Measurements from ENCODE around the gene KCNK6. TPM values are rescaled to one million over a fixed set of nuclear protein-coding genes. Genes with fewer than 3 reads are reported as not detected.

The KCNK6 gene
- total RNA-seq, 1 donor from 2014 or later, result 0.43 TPM

GRCh38 chr19:38309615-38310278 is 9.9 kb upstream of the KCNK6 start:
- Mint-ChIP-seq H3K4me3 (ENCODE audit: low read depth) (no peak overlapping the region), H3K27ac (no peak overlapping the region), H3K36me3 (ENCODE audit: insufficient read depth) (no peaks in the 10 kb centered on the region), H3K27me3 (no peaks in the 10 kb centered on the region), H3K4me1 (ENCODE audit: low read depth) (peaks cover 2% of the 10 kb centered on the region), H3K9me3 (ENCODE audit: low read depth) (no peaks in the 10 kb centered on the region)
- TF ChIP-seq CTCF (IDR thresholded peaks at IDR 0.05; ENCODE audit: unreplicated experiment), result no peak
- no peak for DNase-seq (ENCODE audit: low spot score, unreplicated experiment)

- no peak for DNase-seq (ENCODE audit: low spot score, unreplicated experiment)
- H3K9me3 Mint-ChIP-seq (ENCODE audit: low read depth), result no peaks in the 10 kb centered on the region
- no peak for TF ChIP-seq CTCF (IDR thresholded peaks at IDR 0.05; ENCODE audit: unreplicated experiment)
- no peaks in the 10 kb centered on the region for H3K27me3 Mint-ChIP-seq
- H3K4me1 Mint-ChIP-seq (ENCODE audit: low read depth), result peaks cover 2% of the 10 kb centered on the region
- no peak overlapping the region for H3K27ac Mint-ChIP-seq
- no peaks in the 10 kb centered on the region for H3K36me3 Mint-ChIP-seq (ENCODE audit: insufficient read depth)
- H3K4me3 Mint-ChIP-seq (ENCODE audit: low read depth), result no peak overlapping the region
These were observed 9.4 kb upstream of the KCNK6 start for GRCh38 chr19:38310279-38310670.

GRCh38 chr19:38310986-38311385 is 8.7 kb upstream of the KCNK6 start:
- Mint-ChIP-seq H3K9me3 (ENCODE audit: low read depth) (no peaks in the 10 kb centered on the region), H3K36me3 (ENCODE audit: insufficient read depth) (no peaks in the 10 kb centered on the region), H3K27me3 (no peaks in the 10 kb centered on the region), H3K27ac (no peak overlapping the region), H3K4me3 (ENCODE audit: low read depth) (no peak overlapping the region), H3K4me1 (ENCODE audit: low read depth) (peaks cover 2% of the 10 kb centered on the region)
- DNase-seq (ENCODE audit: low spot score, unreplicated experiment), result no peak
- no peak for TF ChIP-seq CTCF (IDR thresholded peaks at IDR 0.05; ENCODE audit: unreplicated experiment)

DNA sequence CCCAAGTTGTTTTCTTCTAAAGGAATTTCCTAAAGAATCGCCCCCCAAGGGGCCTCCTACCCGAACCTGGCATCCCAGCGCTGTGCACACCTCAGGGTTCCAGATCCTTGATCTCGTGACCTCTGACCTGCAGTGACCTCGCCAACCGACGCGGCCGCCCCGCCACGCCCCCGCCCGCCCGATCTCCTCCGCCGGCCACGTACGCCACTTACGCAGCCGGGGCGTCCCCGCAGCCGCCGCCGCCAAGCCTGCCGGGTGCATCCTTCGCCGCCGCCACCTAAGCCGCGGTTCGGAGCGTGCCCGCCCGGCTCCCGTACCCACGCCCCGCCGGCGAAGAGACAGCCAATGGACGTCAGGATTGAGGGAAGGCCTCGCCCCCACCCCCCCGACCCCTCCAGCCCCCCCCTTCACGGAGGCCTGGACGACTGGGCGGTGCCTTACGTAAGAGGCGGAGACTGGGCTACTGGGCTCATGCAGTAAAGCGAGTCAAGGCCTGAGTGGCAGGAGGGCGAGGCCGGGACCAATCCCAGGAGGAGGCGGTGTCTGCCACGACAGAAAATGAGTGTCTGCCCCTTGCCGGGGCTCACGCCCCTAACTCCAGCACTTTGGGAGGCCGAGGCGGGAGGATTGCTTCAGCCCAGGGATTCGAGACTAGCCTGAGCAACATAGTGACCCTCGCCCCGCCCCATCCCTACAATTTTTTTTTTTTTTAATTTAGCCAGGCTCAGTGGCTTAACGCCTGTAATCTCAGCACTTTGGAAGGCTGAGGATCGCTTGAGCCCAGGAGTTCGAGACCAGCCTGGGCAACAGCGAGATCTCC is 3.8 kb upstream of the KCNK6 start, which contains the start of gene YIF1B:
YIF1B (minus strand) TSS at position 291 of the 820 bp plus-strand sequence; CDS start at position 261, 30 bp downstream.
- peak; percentile 91 for DNase-seq (ENCODE audit: low spot score, unreplicated experiment)
- Mint-ChIP-seq H3K27me3 (peaks cover 35% of the 10 kb centered on the region), H3K4me3 (ENCODE audit: low read depth) (peak within 1 kb of the TSS; percentile 74), H3K36me3 (ENCODE audit: insufficient read depth) (no peaks in the 10 kb centered on the region), H3K4me1 (ENCODE audit: low read depth) (peaks cover 2% of the 10 kb centered on the region), H3K27ac (peak within 1 kb of the TSS; percentile 92), H3K9me3 (ENCODE audit: low read depth) (no peaks in the 10 kb centered on the region)
- TF ChIP-seq CTCF (IDR thresholded peaks at IDR 0.05; ENCODE audit: unreplicated experiment), result no peak

DNA sequence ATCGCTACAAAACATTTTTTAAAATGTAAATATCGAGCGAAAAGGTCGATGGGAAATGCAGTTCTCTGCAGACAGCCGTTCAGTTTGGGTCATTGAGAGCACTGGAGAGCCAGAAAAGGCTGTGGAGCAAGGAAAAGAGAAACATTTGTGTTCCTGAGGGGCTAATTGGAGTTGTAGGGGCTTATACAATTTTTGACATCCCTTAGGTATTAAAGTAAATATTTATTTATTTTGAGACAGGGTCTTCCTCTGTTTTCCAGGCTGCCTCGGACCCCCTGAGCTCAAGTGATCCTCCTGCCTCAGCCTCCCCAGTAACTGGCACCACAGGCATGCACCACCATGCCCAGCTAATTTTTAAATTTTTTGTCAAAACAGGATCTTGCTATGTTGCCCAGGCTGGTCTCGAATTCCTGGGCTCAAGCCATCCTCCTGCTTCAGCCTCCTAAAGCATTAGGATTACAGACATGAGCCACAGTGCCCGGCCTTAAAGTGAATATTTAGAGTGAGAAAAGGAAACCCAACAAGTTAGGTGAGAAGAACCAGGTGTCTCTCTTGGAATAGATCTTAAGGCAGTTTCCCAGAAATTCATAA is 3.1 kb upstream of the KCNK6 start:
- Mint-ChIP-seq H3K9me3 (ENCODE audit: low read depth) (no peaks in the 10 kb centered on the region), H3K4me1 (ENCODE audit: low read depth) (peaks cover 2% of the 10 kb centered on the region), H3K4me3 (ENCODE audit: low read depth) (peak overlapping the region; percentile 66), H3K27me3 (peaks cover 42% of the 10 kb centered on the region), H3K36me3 (ENCODE audit: insufficient read depth) (no peaks in the 10 kb centered on the region), H3K27ac (peak overlapping the region; percentile 92)
- no peak for TF ChIP-seq CTCF (IDR thresholded peaks at IDR 0.05; ENCODE audit: unreplicated experiment)
- no peak for DNase-seq (ENCODE audit: low spot score, unreplicated experiment)

Data from progenitor cell of endocrine pancreas (in vitro differentiated cells).